Osteocyte (in vitro differentiated cells): ENCODE results near the gene HCST. TPM values are rescaled to one million over a fixed set of nuclear protein-coding genes. Genes with fewer than 3 reads are reported as not detected.

ENCODE experiments used
- DNase-seq: peaks from one replicate; pipeline ENCODE4 v3.0.0; 2021; ENCODE audit warnings: mixed read lengths; ENCODE audit not compliant: unreplicated experiment; ENCODE audit errors: extremely low spot score
- H3K27ac Mint-ChIP-seq: one replicate; pipeline ENCODE4 v1.8.0; 2021; ENCODE audit warnings: mild to moderate bottlenecking, mixed read lengths; ENCODE audit not compliant: unreplicated experiment
- H3K27me3 Mint-ChIP-seq: one replicate; pipeline ENCODE4 v1.8.0; 2021; ENCODE audit warnings: mixed read lengths; ENCODE audit not compliant: unreplicated experiment
- H3K36me3 Mint-ChIP-seq: one replicate; pipeline ENCODE4 v1.8.0; 2021; ENCODE audit warnings: mixed read lengths; ENCODE audit not compliant: unreplicated experiment
- H3K4me1 Mint-ChIP-seq: one replicate; pipeline ENCODE4 v1.8.0; 2021; ENCODE audit warnings: mixed read lengths; ENCODE audit not compliant: unreplicated experiment
- H3K4me3 Mint-ChIP-seq: one replicate; pipeline ENCODE4 v1.8.0; 2021; ENCODE audit warnings: mild to moderate bottlenecking, moderate library complexity, mixed read lengths; ENCODE audit not compliant: unreplicated experiment
- H3K9me3 Mint-ChIP-seq: one replicate; pipeline ENCODE4 v1.8.0; 2021; ENCODE audit warnings: mixed read lengths; ENCODE audit not compliant: unreplicated experiment
- CTCF ChIP-seq: fragments of 200-600 bp; sonication (generic); IDR thresholded peaks from 2 replicates; pipeline ENCODE4 v1.5.0; 2021; ENCODE audit warnings: antibody characterized with exemption, mild to moderate bottlenecking, moderate library complexity
- total RNA-seq: library from RNA; stranded (reverse); gene quantifications from 2 replicates; pipeline ENCODE4 v1.2.1, GENCODE V29; 2021

HCST gene
- total RNA-seq, 1 donor from 2014 or later, result 0.81 TPM

DNA sequence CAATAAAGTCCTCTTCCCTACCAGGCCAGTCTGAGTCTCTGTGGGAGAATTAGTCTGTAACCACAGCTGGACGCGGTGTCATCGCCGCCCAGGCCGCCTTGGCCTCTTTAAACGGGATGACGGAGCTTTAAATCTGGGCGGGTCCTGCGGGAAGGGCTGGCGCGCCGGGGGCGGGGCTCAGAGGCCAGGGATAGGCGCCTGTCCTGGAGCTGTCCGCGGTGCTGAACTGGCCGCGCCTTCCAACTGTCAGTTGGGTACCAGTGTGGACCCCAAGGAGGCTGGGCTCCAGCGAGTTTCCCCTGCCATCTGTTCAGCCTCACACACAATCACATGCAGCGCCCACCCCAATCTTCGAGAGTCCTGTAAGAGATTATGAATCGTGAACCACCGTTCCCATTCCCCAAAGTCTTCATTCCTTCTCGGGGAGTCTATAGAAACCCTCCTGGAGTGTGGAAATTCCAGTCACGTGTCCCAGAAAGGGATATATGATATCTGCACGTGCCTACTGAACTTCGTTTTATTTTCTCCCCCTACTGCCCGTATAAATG is 22.5 kb upstream of the HCST start:
- Mint-ChIP-seq H3K9me3 (no peaks in the 10 kb centered on the region), H3K27ac (no peak overlapping the region), H3K4me1 (peaks cover 7% of the 10 kb centered on the region), H3K36me3 (no peaks in the 10 kb centered on the region), H3K27me3 (peaks cover 6% of the 10 kb centered on the region), H3K4me3 (no peak overlapping the region)
- DNase-seq, result peak; percentile 94
- no peak for TF ChIP-seq CTCF

- peak; percentile 65 for TF ChIP-seq CTCF
- no peak for DNase-seq
- H3K4me1 Mint-ChIP-seq, result peaks cover 7% of the 10 kb centered on the region
Observed at GRCh38 chr19:35882114-35882832, 20.1 kb upstream of the HCST start.

GRCh38 chr19:35883882-35884281 is 18.4 kb upstream of the HCST start:
- no peak overlapping the region for H3K4me3 Mint-ChIP-seq
- no peak for DNase-seq
- no peaks in the 10 kb centered on the region for H3K9me3 Mint-ChIP-seq
- peaks cover 3% of the 10 kb centered on the region for H3K27me3 Mint-ChIP-seq
- H3K27ac Mint-ChIP-seq, result no peak overlapping the region
- peaks cover 7% of the 10 kb centered on the region for H3K4me1 Mint-ChIP-seq
- TF ChIP-seq CTCF, result no peak
- peaks cover 14% of the 10 kb centered on the region for H3K36me3 Mint-ChIP-seq

More at GRCh38 chr19:35882114-35882832, 20.1 kb upstream of the HCST start:
- H3K27me3 Mint-ChIP-seq, result peaks cover 3% of the 10 kb centered on the region
- no peak overlapping the region for H3K27ac Mint-ChIP-seq
- peaks cover 5% of the 10 kb centered on the region for H3K36me3 Mint-ChIP-seq
- H3K4me3 Mint-ChIP-seq, result no peak overlapping the region
- no peaks in the 10 kb centered on the region for H3K9me3 Mint-ChIP-seq

DNA sequence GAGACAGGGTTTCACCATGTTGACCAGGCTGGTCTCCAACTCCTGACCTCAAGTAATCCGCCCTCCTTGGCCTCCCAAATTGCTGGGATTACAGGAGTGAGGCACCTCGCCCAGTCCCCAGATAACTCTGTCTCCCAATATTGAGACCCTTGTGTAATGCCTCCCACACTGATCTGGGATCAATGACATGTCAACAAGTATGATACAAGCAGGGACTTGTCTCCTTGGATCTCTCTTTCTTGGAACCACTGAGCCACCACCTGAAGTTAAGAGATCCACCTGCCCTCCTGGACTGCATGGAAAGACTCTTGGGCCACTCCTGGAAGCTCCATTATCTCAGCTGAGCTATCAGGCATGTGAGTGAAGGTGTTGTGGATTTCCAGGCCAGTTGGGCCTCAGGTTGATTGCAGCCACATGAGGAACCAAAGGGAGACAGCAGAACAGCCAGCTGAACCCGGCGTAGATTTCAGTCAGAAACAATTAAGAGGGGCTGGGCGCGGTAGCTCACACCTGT is 17.0 kb upstream of the HCST start:
- Mint-ChIP-seq H3K4me1 (no peaks in the 10 kb centered on the region), H3K27me3 (no peaks in the 10 kb centered on the region), H3K27ac (no peak overlapping the region), H3K4me3 (no peak overlapping the region), H3K36me3 (peaks cover 21% of the 10 kb centered on the region), H3K9me3 (no peaks in the 10 kb centered on the region)
- DNase-seq, result no peak
- TF ChIP-seq CTCF, result no peak

DNA sequence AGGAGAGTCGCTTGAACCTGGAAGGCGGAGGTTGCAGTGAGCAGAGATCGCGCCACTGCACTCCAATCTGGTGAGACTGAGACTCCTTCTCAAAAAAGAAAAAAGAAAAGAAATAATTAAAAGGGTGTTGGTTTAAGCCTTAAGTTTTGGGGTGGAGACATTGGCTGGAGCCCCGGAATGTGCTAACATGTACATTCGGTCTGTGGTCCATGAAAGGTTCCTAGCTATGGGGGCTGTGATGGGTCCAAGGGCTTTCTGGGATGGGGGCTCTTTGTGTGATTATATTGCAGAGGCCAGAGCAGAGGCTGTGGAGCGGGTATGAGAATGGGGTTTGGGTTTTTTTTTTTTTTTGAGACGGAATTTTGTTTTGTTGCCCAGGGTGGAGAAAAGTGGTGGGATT is 16.4 kb upstream of the HCST start:
- Mint-ChIP-seq H3K27me3 (no peaks in the 10 kb centered on the region), H3K36me3 (peaks cover 24% of the 10 kb centered on the region), H3K9me3 (no peaks in the 10 kb centered on the region), H3K27ac (no peak overlapping the region), H3K4me1 (no peaks in the 10 kb centered on the region), H3K4me3 (no peak overlapping the region)
- TF ChIP-seq CTCF, result no peak
- no peak for DNase-seq
